K562 treated with DMSO at 1 percent for 4 hours (cell line): ENCODE data around the gene MSTN. TPM values are rescaled to one million over a fixed set of nuclear protein-coding genes. Genes with fewer than 3 reads are reported as not detected.

ENCODE experiments used
- total RNA-seq: library from RNA; unstranded; fragments of 300-600 nt; gene quantifications from 2 replicates; pipeline ENCODE4 v1.2.3, GENCODE V29; 2022; ENCODE audit not compliant: insufficient read depth

Gene MSTN
- total RNA-seq: not detected in 2 replicates

GRCh38 chr2:190062601-190063000 is at the start of gene MSTN:
Gene MSTN (minus strand): TSS chr2:190062729. CDS start chr2:190062596, 133 bp downstream.

